ENCODE data around the gene TRDN.

DNA sequence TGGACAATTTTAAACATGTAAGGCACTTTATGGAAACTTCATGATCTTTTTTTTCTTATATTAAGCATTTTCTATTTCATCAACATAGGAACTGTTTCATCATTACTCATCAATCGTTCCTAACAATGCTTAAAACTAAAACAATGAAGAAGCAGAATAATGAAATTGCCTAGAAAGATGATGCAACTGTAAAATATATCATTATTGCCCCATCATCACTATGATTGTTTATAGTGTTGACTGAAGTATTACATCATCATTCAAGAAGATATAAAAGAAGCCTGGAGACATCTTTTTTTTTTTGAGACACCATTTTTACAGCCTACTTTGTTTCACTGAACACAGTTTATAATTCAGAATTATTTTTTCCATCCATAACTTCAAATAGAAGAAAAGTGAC, 147.2 kb downstream of the TRDN start:
- TF ChIP-seq, protein P1, sequence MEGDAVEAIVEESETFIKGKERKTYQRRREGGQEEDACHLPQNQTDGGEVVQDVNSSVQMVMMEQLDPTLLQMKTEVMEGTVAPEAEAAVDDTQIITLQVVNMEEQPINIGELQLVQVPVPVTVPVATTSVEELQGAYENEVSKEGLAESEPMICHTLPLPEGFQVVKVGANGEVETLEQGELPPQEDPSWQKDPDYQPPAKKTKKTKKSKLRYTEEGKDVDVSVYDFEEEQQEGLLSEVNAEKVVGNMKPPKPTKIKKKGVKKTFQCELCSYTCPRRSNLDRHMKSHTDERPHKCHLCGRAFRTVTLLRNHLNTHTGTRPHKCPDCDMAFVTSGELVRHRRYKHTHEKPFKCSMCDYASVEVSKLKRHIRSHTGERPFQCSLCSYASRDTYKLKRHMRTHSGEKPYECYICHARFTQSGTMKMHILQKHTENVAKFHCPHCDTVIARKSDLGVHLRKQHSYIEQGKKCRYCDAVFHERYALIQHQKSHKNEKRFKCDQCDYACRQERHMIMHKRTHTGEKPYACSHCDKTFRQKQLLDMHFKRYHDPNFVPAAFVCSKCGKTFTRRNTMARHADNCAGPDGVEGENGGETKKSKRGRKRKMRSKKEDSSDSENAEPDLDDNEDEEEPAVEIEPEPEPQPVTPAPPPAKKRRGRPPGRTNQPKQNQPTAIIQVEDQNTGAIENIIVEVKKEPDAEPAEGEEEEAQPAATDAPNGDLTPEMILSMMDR (IDR thresholded peaks at IDR 0.05), result no peak
- TF ChIP-seq POLR2A (IDR thresholded peaks at IDR 0.05), result no peak

Measured in testis (tissue), 2 donors.